HG02759 (cell line): ENCODE results near the gene DIO2.

Source experiments
- ATAC-seq: cut with Tn5 transposase; IDR thresholded peaks from one replicate; pipeline ENCODE4 v1.9.1; 2021; ENCODE audit warnings: mild to moderate bottlenecking, moderate library complexity; ENCODE audit not compliant: unreplicated experiment

DIO2 gene

DNA sequence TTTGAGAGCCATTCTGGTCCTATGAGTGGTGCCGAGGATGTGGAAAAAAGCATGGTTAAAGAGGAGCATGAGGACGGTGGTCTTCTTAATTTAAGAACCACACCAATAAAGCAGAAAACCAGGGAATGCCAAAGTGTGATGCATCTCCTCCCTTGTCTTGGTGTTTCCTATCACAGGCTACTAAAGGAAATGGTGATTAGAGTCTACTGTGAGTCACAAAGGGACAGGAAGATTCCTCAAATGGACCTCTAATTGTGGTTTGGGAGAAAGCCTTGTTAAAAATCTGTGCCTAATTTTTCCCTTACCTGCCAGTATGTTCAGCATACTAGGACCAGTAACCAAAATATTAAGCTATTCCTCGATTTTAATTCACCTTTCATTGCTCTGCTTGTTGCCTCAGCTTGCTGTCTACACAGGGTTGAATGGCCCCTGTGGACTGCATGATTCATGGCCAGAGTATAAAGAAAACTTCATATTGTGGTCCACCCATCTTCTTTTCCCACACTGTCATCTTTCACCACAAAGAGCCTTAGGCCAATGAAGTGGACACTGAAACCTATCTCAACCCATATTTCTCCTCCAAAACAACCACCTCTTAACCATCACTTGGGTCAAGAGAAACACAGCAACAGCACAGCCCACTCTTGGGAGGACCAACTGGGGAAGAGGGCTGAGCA is 38.8 kb downstream of the DIO2 start:
- ATAC-seq: no peak

GRCh38 chr14:80167793-80168448 is 43.4 kb downstream of the DIO2 start:
- no peak for ATAC-seq

- no peak for ATAC-seq
Observed at GRCh38 chr14:80164991-80165721, 46.1 kb downstream of the DIO2 start.

- no peak for ATAC-seq
Observed at GRCh38 chr14:80152763-80153162, 58.5 kb downstream of the DIO2 start.

DNA sequence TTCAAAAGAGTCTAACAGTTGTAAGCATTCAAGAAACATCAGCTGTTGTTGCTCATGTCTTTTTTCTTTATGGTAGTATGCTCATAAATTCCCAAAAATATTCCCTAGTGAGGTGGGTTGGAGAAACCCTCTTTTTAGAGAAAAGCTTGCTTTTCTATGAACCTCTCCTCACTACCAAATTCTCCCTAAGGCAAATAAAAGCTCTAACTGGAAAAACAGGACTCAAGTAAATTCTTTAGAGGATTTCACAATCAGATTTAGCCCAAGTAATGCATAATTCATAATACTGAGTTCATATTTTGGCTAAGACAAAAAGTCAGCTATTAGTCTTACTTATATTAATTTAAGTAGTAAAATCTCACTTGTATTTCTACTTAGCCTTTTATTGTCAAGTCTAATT is 59.1 kb downstream of the DIO2 start:
- no peak for ATAC-seq

DNA sequence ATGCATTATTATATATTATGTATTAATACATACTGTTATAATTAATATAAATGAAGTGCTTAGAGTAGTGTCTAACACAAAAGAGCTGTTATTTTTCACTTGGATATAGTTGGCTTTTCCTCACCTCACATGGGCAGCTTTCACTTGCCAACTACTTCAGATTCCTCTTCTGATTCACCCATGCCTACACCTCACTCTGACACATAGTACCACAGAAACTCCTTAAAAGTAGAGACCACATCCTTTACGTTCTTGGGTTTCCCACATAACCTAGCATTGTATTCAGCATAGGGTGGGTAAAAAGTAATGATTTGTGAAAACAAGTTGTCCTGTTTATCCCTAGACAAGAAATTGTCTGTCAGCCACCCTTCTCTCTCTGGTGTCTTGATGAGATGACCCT is 61.0 kb downstream of the DIO2 start:
- ATAC-seq: no peak
